ENCODE measurements around the gene ATF6. TPM values are rescaled to one million over a fixed set of nuclear protein-coding genes. Genes with fewer than 3 reads are reported as not detected.

Gene ATF6
- total and polyA plus RNA-seq, 2 donors from 2014 or later: 11.5 to 35.6 TPM

- DNase-seq: no peak
- Histone ChIP-seq H3K36me3 (ENCODE audit: control insufficient read depth in 2 of 3, insufficient read depth in 3 of 3, low read length in 3 of 3) (peaks cover 2 to 5% (median 2%) of the 10 kb centered on the region in 3 donors), H3K4me1 (ENCODE audit: control insufficient read depth in 2 of 3, insufficient read depth in 2 of 3, low read depth in 1 of 3, low read length in 3 of 3) (no peaks in the 10 kb centered on the region), H3K4me3 (ENCODE audit: low read length in 3 of 3) (no peak overlapping the region), H3K9ac (ENCODE audit: low read length in 3 of 3) (no peak overlapping the region), H3K27ac (ENCODE audit: low read depth in 2 of 2, low read length in 2 of 2) (no peak overlapping the region), H3K27me3 (ENCODE audit: control insufficient read depth, insufficient read depth, low read length) (no peaks in the 10 kb centered on the region), H3K9me3 (ENCODE audit: control insufficient read depth in 2 of 3, insufficient read depth in 1 of 3, low read length in 3 of 3) (no peaks in the 10 kb centered on the region)
- FAIRE-seq: no peak
- TF ChIP-seq CTCF (IDR thresholded peaks at IDR 0.05; ENCODE audit: borderline replicate concordance, extremely low read depth, insufficient read depth): no peak
- intact Hi-C loops (cut with DNase I): no loop called here
Measured at GRCh38 chr1:161834967-161835550, 68.9 kb downstream of the ATF6 start.

GRCh38 chr1:161836018-161836417, 69.9 kb downstream of the ATF6 start:
- Histone ChIP-seq H3K9me3 (ENCODE audit: control insufficient read depth in 2 of 3, insufficient read depth in 1 of 3, low read length in 3 of 3) (no peaks in the 10 kb centered on the region), H3K27me3 (ENCODE audit: control insufficient read depth, insufficient read depth, low read length) (no peaks in the 10 kb centered on the region), H3K4me3 (ENCODE audit: low read length in 3 of 3) (no peak overlapping the region), H3K9ac (ENCODE audit: low read length in 3 of 3) (no peak overlapping the region), H3K4me1 (ENCODE audit: control insufficient read depth in 2 of 3, insufficient read depth in 2 of 3, low read depth in 1 of 3, low read length in 3 of 3) (no peaks in the 10 kb centered on the region), H3K27ac (ENCODE audit: low read depth in 2 of 2, low read length in 2 of 2) (no peak overlapping the region), H3K36me3 (ENCODE audit: control insufficient read depth in 2 of 3, insufficient read depth in 3 of 3, low read length in 3 of 3) (peaks cover 2 to 5% (median 2%) of the 10 kb centered on the region in 3 donors)
- TF ChIP-seq CTCF (IDR thresholded peaks at IDR 0.05; ENCODE audit: borderline replicate concordance, extremely low read depth, insufficient read depth): no peak
- FAIRE-seq (no peak), DNase-seq (no peak)
- intact Hi-C loops (cut with DNase I): no loop called here

- no peak for TF ChIP-seq CTCF (IDR thresholded peaks at IDR 0.05; ENCODE audit: borderline replicate concordance, extremely low read depth, insufficient read depth)
- Histone ChIP-seq H3K36me3 (ENCODE audit: control insufficient read depth in 2 of 3, insufficient read depth in 3 of 3, low read length in 3 of 3) (peaks cover 2 to 9% (median 5%) of the 10 kb centered on the region in 3 donors), H3K9me3 (ENCODE audit: control insufficient read depth in 2 of 3, insufficient read depth in 1 of 3, low read length in 3 of 3) (no peaks in the 10 kb centered on the region), H3K9ac (ENCODE audit: low read length in 3 of 3) (no peak overlapping the region), H3K4me1 (ENCODE audit: control insufficient read depth in 2 of 3, insufficient read depth in 2 of 3, low read depth in 1 of 3, low read length in 3 of 3) (no peaks in the 10 kb centered on the region), H3K27me3 (ENCODE audit: control insufficient read depth, insufficient read depth, low read length) (no peaks in the 10 kb centered on the region), H3K4me3 (ENCODE audit: low read length in 3 of 3) (no peak overlapping the region), H3K27ac (ENCODE audit: low read depth in 2 of 2, low read length in 2 of 2) (no peak overlapping the region)
- FAIRE-seq (no peak), DNase-seq (no peak)
- intact Hi-C loops (cut with DNase I): no loop called here
Measured at GRCh38 chr1:161838362-161838761, 72.2 kb downstream of the ATF6 start.

GRCh38 chr1:161838885-161839284, 72.8 kb downstream of the ATF6 start:
- H3K9me3 ChIP-seq (ENCODE audit: control insufficient read depth in 2 of 3, insufficient read depth in 1 of 3, low read length in 3 of 3): no peaks in the 10 kb centered on the region
- H3K9ac ChIP-seq (ENCODE audit: low read length in 3 of 3): no peak overlapping the region
- FAIRE-seq: no peak
- H3K27ac ChIP-seq (ENCODE audit: low read depth in 2 of 2, low read length in 2 of 2): no peak overlapping the region
- no peak for DNase-seq
- no peak overlapping the region for H3K4me3 ChIP-seq (ENCODE audit: low read length in 3 of 3)
- intact Hi-C loops (cut with DNase I): no loop called here
- TF ChIP-seq CTCF (IDR thresholded peaks at IDR 0.05; ENCODE audit: borderline replicate concordance, extremely low read depth, insufficient read depth): no peak
- H3K27me3 ChIP-seq (ENCODE audit: control insufficient read depth, insufficient read depth, low read length): no peaks in the 10 kb centered on the region
- no peaks in the 10 kb centered on the region for H3K4me1 ChIP-seq (ENCODE audit: control insufficient read depth in 2 of 3, insufficient read depth in 2 of 3, low read depth in 1 of 3, low read length in 3 of 3)
- peaks cover 2 to 9% (median 5%) of the 10 kb centered on the region in 3 donors for H3K36me3 ChIP-seq (ENCODE audit: control insufficient read depth in 2 of 3, insufficient read depth in 3 of 3, low read length in 3 of 3)
